ENCODE results near the gene FAM186B.

DNA sequence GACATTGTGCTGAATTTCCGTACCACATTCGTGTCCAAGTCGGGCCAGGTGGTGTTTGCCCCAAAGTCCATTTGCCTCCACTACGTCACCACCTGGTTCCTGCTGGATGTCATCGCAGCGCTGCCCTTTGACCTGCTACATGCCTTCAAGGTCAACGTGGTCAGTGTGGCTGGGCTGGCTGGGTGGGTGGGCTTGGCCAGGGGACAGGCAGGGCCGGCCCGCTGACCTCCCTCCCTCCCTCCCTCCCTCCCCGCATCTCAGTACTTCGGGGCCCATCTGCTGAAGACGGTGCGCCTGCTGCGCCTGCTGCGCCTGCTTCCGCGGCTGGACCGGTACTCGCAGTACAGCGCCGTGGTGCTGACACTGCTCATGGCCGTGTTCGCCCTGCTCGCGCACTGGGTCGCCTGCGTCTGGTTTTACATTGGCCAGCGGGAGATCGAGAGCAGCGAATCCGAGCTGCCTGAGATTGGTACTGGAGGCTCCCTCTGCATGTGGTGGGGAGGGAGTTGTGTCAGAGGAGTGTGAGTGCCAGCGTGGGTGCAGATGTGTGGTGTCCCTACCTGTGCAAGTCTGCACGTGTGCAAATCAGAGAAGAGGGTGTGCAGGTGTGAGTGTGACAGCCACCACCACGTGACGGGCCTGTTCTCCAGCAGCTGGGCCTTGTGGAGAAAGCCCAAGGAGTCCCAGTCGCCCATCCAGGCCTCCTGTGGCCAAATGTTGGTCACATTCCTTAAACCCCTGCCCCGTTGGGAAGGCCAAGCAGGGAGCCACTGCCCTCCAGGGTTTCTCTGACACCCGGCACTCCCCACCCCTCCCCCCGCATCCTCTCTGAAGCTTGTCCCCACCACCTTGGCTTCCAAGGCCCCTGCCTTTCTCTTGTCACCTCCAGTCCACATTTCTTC lies 61.3 kb downstream of the FAM186B start:
- TF ChIP-seq CTCF (IDR thresholded peaks at IDR 0.05; ENCODE audit: insufficient read depth, low read depth, low read length), result no peak
- no peak for TF ChIP-seq EZH2 (IDR thresholded peaks at IDR 0.05; ENCODE audit: insufficient read depth, low read length)
